Epithelial cell of proximal tubule (primary cell): Measurements from ENCODE around the gene PMM2. TPM values are rescaled to one million over a fixed set of nuclear protein-coding genes. Genes with fewer than 3 reads are reported as not detected.

ENCODE experiments used
- DNase-seq: peaks from one replicate; pipeline ENCODE4 v3.0.0-alpha.2; 2011; ENCODE audit warnings: low read depth
- H3K4me3 ChIP-seq: 2 replicates; pipeline ENCODE4 v1.5.1; 2011; ENCODE audit warnings: low read depth, mild to moderate bottlenecking, low read length
- CTCF ChIP-seq: conservative IDR thresholded peaks from 2 replicates; pipeline ENCODE4 v1.5.1; 2012; ENCODE audit warnings: low read depth, mild to moderate bottlenecking, low read length
- total RNA-seq: library from RNA; depleted of rRNA; stranded (reverse); fragments of >200 nt; gene quantifications from 2 replicates; pipeline ENCODE4 v1.2.3, GENCODE V29; 2015

PMM2 gene
- total RNA-seq, 1 donor from 2014 or later = 28.6 TPM

GRCh38 chr16:8852534-8852933, 54.9 kb downstream of the PMM2 start:
- no peak overlapping the region for H3K4me3 ChIP-seq
- no peak for DNase-seq
- TF ChIP-seq CTCF = no peak

GRCh38 chr16:8853150-8853549, 55.5 kb downstream of the PMM2 start:
- no peak overlapping the region for H3K4me3 ChIP-seq

GRCh38 chr16:8853611-8854010, 56.0 kb downstream of the PMM2 start:
- TF ChIP-seq CTCF = no peak
- no peak for DNase-seq

More at GRCh38 chr16:8853150-8853549, 55.5 kb downstream of the PMM2 start:
- no peak for DNase-seq
- TF ChIP-seq CTCF = no peak

GRCh38 chr16:8854298-8854948, 56.8 kb downstream of the PMM2 start:
- H3K4me3 ChIP-seq = no peak overlapping the region
- no peak for DNase-seq
- no peak for TF ChIP-seq CTCF

More at GRCh38 chr16:8853611-8854010, 56.0 kb downstream of the PMM2 start:
- no peak overlapping the region for H3K4me3 ChIP-seq

GRCh38 chr16:8855051-8855786, 57.6 kb downstream of the PMM2 start:
- TF ChIP-seq CTCF = peak; percentile 39
- no peak for DNase-seq
- H3K4me3 ChIP-seq = no peak overlapping the region

- H3K4me3 ChIP-seq = no peak overlapping the region
- no peak for DNase-seq
- TF ChIP-seq CTCF = no peak
These were observed 58.3 kb downstream of the PMM2 start for GRCh38 chr16:8855972-8856371.
